Epidermal melanocyte (primary cell): Measurements from ENCODE around the gene ARAP2.

Experiments
- DNase-seq: peaks from one replicate; pipeline ENCODE4 v3.0.0; 2011; ENCODE audit warnings: low spot score; ENCODE audit not compliant: insufficient read length

ARAP2 gene

DNA sequence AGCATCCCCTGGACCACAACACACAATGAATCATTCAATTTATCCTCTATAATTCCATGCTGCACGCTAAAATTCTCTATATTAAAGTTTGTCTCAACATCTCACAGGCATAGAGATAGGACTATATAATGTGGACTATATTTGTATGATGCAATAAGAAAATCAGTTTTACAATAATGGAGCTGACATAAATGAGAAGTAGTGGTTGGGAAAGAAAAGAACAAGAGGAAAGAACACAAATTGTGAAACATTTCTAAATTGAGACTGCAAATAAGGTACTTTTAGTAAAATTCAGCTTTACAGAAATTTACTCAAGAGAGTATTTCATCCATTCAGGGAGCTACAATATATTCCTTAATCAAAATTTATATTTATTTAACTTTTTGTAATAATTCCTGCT lies 120.4 kb downstream of the ARAP2 start:
- no peak for DNase-seq

- no peak for DNase-seq
Measured at GRCh38 chr4:36115312-36115711, 129.0 kb downstream of the ARAP2 start.

- no peak for DNase-seq
Measured at GRCh38 chr4:36111172-36111571, 133.1 kb downstream of the ARAP2 start.

- no peak for DNase-seq
Measured at GRCh38 chr4:36099509-36099908, 144.8 kb downstream of the ARAP2 start.

DNA sequence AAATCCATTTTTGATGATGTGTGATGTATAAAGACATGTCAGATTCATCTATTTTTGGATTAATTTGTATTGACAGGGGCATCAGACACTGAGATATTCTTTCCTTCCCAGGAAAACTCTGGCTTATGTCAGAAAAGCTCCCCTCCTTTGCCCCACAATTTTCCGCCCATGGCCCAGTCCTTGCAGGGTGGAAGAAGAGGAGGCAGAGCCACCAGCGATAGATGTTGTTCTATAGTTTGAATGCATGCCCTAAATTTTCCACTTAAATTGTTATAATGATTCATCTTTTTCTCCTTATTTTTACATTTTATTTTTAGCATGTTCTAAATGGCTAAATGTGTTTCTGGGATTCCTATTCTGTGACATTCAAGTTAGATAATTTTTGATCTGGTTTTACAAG lies 149.3 kb downstream of the ARAP2 start:
- DNase-seq: no peak

DNA sequence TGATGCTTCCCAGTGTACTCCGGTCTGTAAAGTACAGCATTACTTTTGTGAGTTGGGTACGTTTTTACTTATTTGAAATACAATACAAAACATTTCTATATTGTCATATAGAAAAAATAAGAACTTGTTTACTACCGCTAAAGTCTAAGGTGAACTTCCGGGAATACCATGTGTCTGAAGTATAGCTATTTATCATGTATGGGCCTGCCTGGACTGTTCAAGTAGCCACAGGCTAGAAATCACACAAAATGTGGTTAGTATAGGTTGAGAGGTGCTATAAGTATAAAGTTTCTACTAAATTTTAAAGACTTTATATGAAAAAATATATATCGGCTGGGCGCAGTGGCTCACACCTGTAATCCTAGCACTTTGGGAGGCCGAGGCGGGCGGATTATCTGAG lies 152.3 kb downstream of the ARAP2 start:
- DNase-seq: no peak

DNA sequence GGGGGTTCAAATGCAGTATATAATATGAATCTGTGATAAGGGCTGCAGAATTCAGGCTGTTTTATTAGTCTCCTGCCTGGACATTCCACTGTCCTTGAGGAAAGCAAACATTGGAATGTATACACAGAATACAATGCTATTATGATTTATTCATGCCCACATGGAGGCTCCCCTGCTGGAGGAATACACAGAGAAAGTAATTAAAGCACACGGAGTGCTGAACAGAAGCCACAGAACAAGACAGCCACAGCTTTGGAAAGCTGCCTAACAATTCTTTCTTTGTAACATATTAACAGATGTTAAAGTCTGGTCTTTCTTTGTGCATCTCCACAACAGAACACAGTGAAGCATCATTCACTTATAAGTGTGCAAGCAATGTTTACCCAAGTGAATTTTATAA lies 155.8 kb downstream of the ARAP2 start:
- no peak for DNase-seq

DNA sequence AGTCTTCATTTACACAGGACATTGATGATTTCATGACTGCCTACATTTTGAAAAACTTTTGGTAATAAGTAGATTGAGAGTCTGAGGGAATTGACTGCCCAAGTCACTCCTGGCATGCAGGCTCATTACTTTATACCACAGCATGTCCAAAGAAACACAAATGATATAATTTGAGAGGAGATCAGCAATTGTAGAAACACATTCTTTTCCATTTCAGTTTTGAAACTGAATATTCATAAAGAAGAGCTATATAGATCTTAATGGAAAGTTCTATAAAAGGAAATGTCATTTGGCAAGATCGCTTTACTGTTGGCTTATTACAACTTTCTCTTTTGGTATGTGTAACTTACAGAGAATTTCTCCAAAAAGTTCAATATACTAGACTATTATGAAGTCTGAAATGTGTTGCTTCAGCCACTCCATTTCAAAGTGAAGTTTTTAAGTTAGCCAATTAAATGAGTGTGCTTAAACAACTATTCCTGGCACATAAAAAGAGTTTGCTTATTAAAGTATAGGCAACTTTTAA lies 158.0 kb downstream of the ARAP2 start:
- DNase-seq: no peak

DNA sequence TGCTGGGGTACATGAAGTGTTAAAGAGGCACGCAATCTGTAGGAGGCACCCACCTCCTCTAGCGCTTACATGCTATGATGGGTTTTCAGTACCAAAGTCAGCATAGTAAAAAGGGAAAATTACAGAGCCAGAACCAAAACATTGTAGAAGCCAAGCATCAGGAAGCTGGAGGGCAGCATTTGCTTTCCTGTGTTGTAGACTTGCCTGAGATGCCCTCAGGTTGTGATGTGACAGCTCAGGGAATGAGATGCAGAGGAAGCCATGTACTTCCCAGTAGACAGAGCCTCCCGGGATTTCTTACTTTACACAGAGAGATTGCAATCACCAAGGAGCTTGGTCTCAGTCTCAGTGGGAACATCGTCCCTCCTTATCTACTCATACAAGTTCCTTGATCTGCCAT lies 161.5 kb downstream of the ARAP2 start:
- DNase-seq: no peak

DNA sequence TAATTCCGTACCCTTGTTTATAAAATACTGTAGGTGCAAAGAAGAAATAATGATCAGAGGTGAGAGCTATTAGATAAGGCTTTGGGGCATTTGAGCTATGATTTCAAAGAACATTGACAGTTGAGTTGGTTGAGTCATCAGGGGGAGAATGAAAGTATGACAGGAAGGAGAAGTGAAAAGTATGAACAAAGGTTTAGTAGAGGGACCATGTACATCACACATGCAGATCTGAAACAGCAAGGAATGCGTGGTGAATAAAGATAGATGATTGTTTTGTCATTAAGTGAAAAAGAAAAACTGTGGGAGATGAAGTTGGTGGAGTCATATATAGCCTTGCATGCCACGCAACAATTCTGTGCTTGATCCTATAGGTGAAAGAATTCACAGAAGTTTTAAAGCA lies 163.1 kb downstream of the ARAP2 start:
- no peak for DNase-seq

DNA sequence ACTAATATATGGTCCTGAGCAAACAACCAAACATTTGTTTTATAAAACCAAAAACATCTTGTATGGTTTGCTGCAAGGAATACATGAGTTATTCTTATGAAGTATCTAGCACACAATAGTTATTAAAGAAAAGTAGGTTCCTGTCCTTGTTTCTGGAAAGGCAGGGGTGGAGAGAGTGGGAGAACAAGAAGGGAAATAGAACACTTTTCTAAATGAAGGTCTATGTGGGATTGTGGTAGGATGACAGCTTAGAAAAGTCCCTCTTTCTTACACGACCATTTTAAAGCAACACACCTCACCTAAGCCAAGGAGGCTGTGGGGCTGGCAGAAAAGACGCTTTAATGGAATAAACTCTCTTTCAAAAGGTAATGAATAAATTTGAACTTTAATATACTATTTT lies 164.6 kb downstream of the ARAP2 start:
- DNase-seq: no peak

- no peak for DNase-seq
Measured at GRCh38 chr4:36078319-36078718, 166.0 kb downstream of the ARAP2 start.

DNA sequence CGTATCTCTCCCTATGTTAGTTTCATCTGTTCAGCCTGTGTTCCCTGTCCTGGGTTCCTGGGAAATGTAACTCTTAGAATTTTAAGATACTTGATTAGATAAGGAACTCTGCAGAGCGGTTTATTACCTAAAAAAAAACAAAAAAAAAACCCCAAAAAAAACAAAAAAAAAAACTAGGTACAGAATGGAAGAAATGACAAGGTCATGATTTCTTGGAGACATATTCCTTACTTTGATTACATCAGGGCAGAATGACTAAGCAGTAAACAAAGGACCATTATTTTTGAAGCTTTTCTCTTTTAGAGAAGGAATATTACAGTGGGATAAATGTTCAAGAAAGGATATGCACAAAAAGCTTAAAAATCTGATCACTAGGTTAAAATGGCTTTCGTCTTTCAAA lies 171.8 kb downstream of the ARAP2 start:
- DNase-seq: no peak

GRCh38 chr4:36067116-36067515 lies 177.2 kb downstream of the ARAP2 start:
- no peak for DNase-seq

DNA sequence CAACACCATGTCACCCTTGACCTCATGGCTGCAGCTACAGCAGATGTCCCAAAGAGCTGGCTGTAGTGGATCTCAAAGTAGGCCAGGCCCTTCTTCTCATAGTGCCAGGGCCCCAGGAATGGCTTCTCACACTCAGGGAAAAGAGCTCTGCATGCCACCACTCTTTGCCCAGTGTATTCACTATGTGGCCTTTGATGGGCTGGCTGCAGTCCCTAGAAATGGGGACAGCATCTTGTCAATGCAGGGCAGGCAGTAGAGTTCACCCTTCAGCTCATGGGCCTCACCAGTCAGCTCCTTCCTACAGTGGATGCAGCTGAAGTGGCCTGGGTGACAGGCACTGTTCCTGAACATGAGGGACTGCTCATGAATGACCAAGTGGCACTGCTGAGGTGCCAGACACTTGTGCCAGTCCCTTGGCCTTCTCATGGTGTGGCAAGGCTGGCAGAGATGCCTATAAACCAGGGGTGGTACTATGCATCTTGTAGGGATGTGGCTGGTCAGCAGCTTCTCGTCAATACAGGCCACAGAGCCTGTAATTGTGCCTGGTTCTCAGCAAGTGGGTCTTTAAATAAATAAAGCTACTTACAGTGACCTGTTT lies 178.9 kb downstream of the ARAP2 start:
- DNase-seq: no peak

- DNase-seq: no peak
Measured at GRCh38 chr4:36064117-36064516, 180.2 kb downstream of the ARAP2 start.

DNA sequence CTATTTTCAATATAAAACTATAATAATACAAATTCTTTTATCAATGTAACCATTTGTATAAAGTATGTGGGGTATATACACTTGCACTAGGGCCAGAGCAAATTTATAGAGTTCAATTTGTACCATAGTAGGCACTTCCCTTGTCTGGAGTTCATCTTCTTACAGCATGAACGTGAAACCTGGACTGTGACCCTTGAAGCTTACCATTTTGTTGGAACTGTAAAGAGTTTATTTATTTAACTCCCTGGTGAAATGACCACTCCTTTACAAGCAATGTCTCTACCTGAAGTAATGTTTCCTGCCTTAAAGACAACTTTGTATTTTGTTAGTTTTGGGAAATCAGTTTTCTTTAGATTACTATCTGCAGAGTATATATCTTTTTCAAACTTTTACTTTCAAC lies 188.2 kb downstream of the ARAP2 start:
- DNase-seq: no peak

- DNase-seq: no peak
Measured at GRCh38 chr4:36054694-36055422, 189.5 kb downstream of the ARAP2 start.

DNA sequence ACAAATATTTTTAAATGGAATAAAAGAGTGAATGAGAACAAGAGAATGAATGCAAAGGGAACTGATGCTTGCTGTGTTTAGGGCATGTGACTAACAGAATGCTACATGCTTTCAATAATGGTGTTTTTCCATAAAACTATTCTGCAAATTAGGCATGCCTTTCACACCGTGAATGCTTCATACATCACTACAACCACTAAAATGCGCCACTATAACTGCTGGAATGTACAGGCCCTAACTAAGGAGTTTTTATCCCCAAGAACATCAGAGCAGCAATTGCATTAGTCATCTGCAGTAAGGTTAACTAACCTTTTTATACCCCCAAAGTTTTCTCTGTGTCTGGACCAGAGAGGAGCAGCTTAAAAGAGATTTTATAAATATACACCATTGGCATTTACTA lies 190.4 kb downstream of the ARAP2 start:
- no peak for DNase-seq

DNA sequence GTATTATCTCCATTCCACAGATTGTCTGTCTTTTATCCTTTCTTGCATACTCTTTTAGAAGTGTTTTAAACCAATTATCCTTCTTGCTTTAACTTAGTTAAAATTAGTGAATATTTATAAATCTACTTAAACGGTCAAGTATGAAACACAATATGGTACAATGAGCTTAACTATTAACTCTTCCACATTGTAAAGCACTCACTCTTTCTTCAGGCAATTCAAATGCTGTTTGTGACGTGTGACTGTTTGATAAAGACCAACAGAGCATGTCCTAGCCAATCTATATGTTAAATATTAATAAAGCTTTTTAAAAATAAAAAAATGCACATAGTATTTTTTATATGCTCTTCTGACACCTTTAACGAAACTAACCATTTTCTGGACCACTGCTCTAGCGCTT lies 192.7 kb downstream of the ARAP2 start:
- DNase-seq: no peak

GRCh38 chr4:36046026-36046425 lies 198.3 kb downstream of the ARAP2 start:
- DNase-seq: no peak

DNA sequence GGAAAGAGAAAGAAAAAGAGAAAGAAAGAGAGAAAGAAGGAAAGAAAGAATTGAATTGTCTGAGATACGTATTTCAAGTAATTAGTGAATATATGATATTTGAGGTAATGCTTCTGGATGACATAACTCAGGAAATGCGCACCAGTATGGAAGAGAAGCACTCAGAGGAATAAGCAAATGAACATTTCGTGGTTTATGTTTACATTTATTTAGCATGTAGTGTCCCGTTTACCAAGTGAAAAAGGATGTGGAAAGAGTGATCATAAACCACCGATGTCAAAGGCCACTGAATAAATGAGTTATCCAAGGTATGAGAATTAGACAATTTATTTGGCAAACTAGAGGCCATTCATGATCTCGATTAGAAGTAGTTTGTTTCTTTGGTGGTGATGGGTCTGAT lies 200.4 kb downstream of the ARAP2 start:
- DNase-seq: no peak

GRCh38 chr4:36043241-36043640 lies 201.1 kb downstream of the ARAP2 start:
- DNase-seq: no peak
